OCI-LY7 (cell line): ENCODE data around the gene GPC1. TPM values are rescaled to one million over a fixed set of nuclear protein-coding genes. Genes with fewer than 3 reads are reported as not detected.

ENCODE experiments used
- BruUV-seq: library from RNA; stranded (reverse); fragments of 400-500 nt; replicated peaks from 2 replicates; lab custom pipeline; 2021; lab: Mats Ljungman, UMichigan
- CTCF ChIA-PET: fragments of 300-600 bp; sonication (Branson Sonifier 250); formaldehyde crosslinking; loops from one replicate; lab custom pipeline; 2022; ENCODE audit warnings: antibody characterized with exemption; ENCODE audit not compliant: unreplicated experiment; lab: Charles Lee
- POLR2A ChIA-PET: fragments of 300-600 bp; sonication (Branson Sonifier 250); formaldehyde crosslinking; loops from one replicate; lab custom pipeline; 2022; ENCODE audit warnings: antibody characterized with exemption; lab: Charles Lee
- DNase-seq: peaks from one replicate; pipeline ENCODE4 v3.0.0-alpha.2; 2015; ENCODE audit warnings: low spot score
- H2AFZ ChIP-seq: fragments of 200-600 bp; sonication (generic), shearing (Covaris generic); 2 replicates; pipeline ENCODE4 v1.6.1; 2014; ENCODE audit warnings: mild to moderate bottlenecking, antibody characterized with exemption, low read length, moderate library complexity
- H3K27ac ChIP-seq: fragments of 200-600 bp; sonication (generic); 2 replicates; pipeline ENCODE4 v1.5.1; 2014; ENCODE audit warnings: mixed run types, low read depth, mild to moderate bottlenecking, moderate library complexity, low read length, inconsistent platforms; ENCODE audit not compliant: poor library complexity, severe bottlenecking
- H3K36me3 ChIP-seq: fragments of 200-600 bp; sonication (generic); 2 replicates; pipeline ENCODE4 v1.6.1; 2014; ENCODE audit warnings: mild to moderate bottlenecking, antibody characterized with exemption, low read length, moderate library complexity, mixed read lengths; ENCODE audit not compliant: insufficient read depth
- H3K4me1 ChIP-seq: fragments of 200-600 bp; sonication (generic); 2 replicates; pipeline ENCODE4 v1.5.1; 2014; ENCODE audit warnings: mild to moderate bottlenecking, low read length; ENCODE audit not compliant: insufficient read depth, poor library complexity, severe bottlenecking
- H3K4me2 ChIP-seq: fragments of 200-600 bp; sonication (generic); 2 replicates; pipeline ENCODE4 v1.6.1; 2014; ENCODE audit warnings: mild to moderate bottlenecking, low read length
- H3K4me3 ChIP-seq: fragments of 200-600 bp; sonication (generic); 2 replicates; pipeline ENCODE4 v1.5.1; 2014; ENCODE audit warnings: mild to moderate bottlenecking, low read depth, low read length; ENCODE audit not compliant: poor library complexity, severe bottlenecking
- H3K79me2 ChIP-seq: fragments of 200-600 bp; sonication (generic); 2 replicates; pipeline ENCODE4 v1.6.1; 2016; ENCODE audit warnings: low read depth, mild to moderate bottlenecking, low read length, moderate library complexity, mixed read lengths; ENCODE audit not compliant: insufficient read depth
- H3K9me2 ChIP-seq: fragments of 200-600 bp; sonication (generic); 2 replicates; pipeline ENCODE4 v1.6.1; 2016; ENCODE audit warnings: mild to moderate bottlenecking, low read length, mixed read lengths; ENCODE audit not compliant: insufficient read depth
- H3K9me3 ChIP-seq: fragments of 200-600 bp; sonication (generic); 2 replicates; pipeline ENCODE4 v1.6.1; 2014; ENCODE audit warnings: mild to moderate bottlenecking, mixed run types, low read length, mixed read lengths
- H4K20me1 ChIP-seq: fragments of 200-600 bp; sonication (generic); 2 replicates; pipeline ENCODE4 v1.6.1; 2014; ENCODE audit warnings: mild to moderate bottlenecking, antibody characterized with exemption, low read length, moderate library complexity, mixed read lengths; ENCODE audit not compliant: insufficient read depth
- CTCF ChIP-seq: fragments of 200-600 bp; sonication (generic); conservative IDR thresholded peaks from 2 replicates; pipeline ENCODE4 v1.5.1; 2014; ENCODE audit warnings: mild to moderate bottlenecking, antibody characterized with exemption, low read length, moderate library complexity, mixed read lengths
- EZH2phosphoT487 ChIP-seq: fragments of 200-600 bp; sonication (generic); IDR thresholded peaks from 2 replicates; pipeline ENCODE4 v1.6.1; 2018; ENCODE audit warnings: low read depth, borderline replicate concordance, mild to moderate bottlenecking, mixed run types, antibody characterized with exemption, low read length, moderate library complexity, mixed read lengths
- intact Hi-C: fragments of 100-400 bp; cut with micrococcal nuclease; formaldehyde crosslinking; loops from one replicate; pipeline ENCODE4 v1.10.0; 2022; ENCODE audit not compliant: unreplicated experiment
- total RNA-seq, 2 experiments: library from RNA; depleted of rRNA in 1 of 2; stranded (reverse); fragments of >200 nt in 1 of 2; shearing (Covaris generic) in 1 of 2; gene quantifications; 2 replicates each; pipeline ENCODE4 v1.2.3, GENCODE V29; 2014 to 2022

GPC1 gene
- total RNA-seq, 2 experiments from 2014 or later: 2.4 to 4.0 TPM

- no peak overlapping the region for H2AFZ ChIP-seq
- H3K79me2 ChIP-seq: no peaks in the 10 kb centered on the region
Observed at GRCh38 chr2:240465765-240466578, 30.5 kb downstream of the GPC1 start.

DNA sequence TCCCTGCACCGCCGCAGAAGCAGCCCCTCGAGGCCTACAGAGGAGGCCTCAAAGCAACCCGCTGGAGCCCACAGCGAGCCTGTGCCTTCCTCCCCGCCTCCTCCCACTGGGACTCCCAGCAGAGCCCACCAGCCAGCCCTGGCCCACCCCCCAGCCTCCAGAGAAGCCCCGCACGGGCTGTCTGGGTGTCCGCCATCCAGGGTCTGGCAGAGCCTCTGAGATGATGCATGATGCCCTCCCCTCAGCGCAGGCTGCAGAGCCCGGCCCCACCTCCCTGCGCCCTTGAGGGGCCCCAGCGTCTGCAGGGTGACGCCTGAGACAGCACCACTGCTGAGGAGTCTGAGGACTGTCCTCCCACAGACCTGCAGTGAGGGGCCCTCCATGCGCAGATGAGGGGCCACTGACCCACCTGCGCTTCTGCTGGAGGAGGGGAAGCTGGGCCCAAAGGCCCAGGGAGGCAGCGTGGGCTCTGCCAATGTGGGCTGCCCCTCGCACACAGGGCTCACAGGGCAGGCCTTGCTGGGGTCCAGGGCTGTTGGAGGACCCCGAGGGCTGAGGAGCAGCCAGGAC, 31.2 kb downstream of the GPC1 start:
- CTCF ChIA-PET: no interaction called here
- Histone ChIP-seq H2AFZ (no peak overlapping the region), H3K9me2 (no peaks in the 10 kb centered on the region), H4K20me1 (no peaks in the 10 kb centered on the region), H3K36me3 (no peaks in the 10 kb centered on the region), H3K79me2 (no peaks in the 10 kb centered on the region), H3K4me2 (no peak overlapping the region), H3K4me3 (no peak overlapping the region), H3K4me1 (no peaks in the 10 kb centered on the region), H3K27ac (no peak overlapping the region), H3K9me3 (no peaks in the 10 kb centered on the region)
- TF ChIP-seq EZH2phosphoT487 (no peak), CTCF (no peak)
- BruUV-seq: no TSS peak
- intact Hi-C loops: no loop called here
- POLR2A ChIA-PET: no interaction called here
- no peak for DNase-seq

More at GRCh38 chr2:240465765-240466578, 30.5 kb downstream of the GPC1 start:
- no peak overlapping the region for H3K27ac ChIP-seq
- H3K4me1 ChIP-seq: no peaks in the 10 kb centered on the region
- intact Hi-C loops: no loop called here
- no peaks in the 10 kb centered on the region for H3K9me2 ChIP-seq
- TF ChIP-seq EZH2phosphoT487 (no peak), CTCF (no peak)
- no peaks in the 10 kb centered on the region for H4K20me1 ChIP-seq
- no peaks in the 10 kb centered on the region for H3K9me3 ChIP-seq
- no peak for DNase-seq
- BruUV-seq: no TSS peak
- H3K4me3 ChIP-seq: no peak overlapping the region
- H3K4me2 ChIP-seq: no peak overlapping the region
- ChIA-PET POLR2A (no interaction called here), CTCF (no interaction called here)
- H3K36me3 ChIP-seq: no peaks in the 10 kb centered on the region

- ChIA-PET CTCF (no interaction called here), POLR2A (no interaction called here)
- Histone ChIP-seq H3K9me3 (no peaks in the 10 kb centered on the region), H3K27ac (no peak overlapping the region), H4K20me1 (no peaks in the 10 kb centered on the region), H3K36me3 (no peaks in the 10 kb centered on the region), H2AFZ (no peak overlapping the region), H3K9me2 (no peaks in the 10 kb centered on the region), H3K4me1 (no peaks in the 10 kb centered on the region), H3K4me3 (no peak overlapping the region), H3K79me2 (no peaks in the 10 kb centered on the region), H3K4me2 (no peak overlapping the region)
- BruUV-seq: no TSS peak
- intact Hi-C loops: no loop called here
- DNase-seq: no peak
- no peak for TF ChIP-seq EZH2phosphoT487
- no peak for TF ChIP-seq CTCF
Observed at GRCh38 chr2:240467149-240467642, 31.7 kb downstream of the GPC1 start.
